Fibroblast of the aortic adventitia (primary cell): ENCODE results near the gene DOCK1. TPM values are rescaled to one million over a fixed set of nuclear protein-coding genes. Genes with fewer than 3 reads are reported as not detected.

Experiments
- DNase-seq: peaks from one replicate; pipeline ENCODE4 v3.0.0-alpha.2; 2010; ENCODE audit warnings: low read depth
- H3K4me3 ChIP-seq: 2 replicates; pipeline ENCODE4 v1.5.1; 2011; ENCODE audit warnings: low read depth, mild to moderate bottlenecking, control low read depth, low read length, moderate library complexity
- CTCF ChIP-seq: IDR thresholded peaks from 2 replicates; pipeline ENCODE4 v1.5.1; 2011; ENCODE audit warnings: mild to moderate bottlenecking, low read length, control low read depth, inconsistent platforms; ENCODE audit not compliant: insufficient read depth
- total RNA-seq: library from RNA; depleted of rRNA; stranded (reverse); fragments of >200 nt; gene quantifications from 2 replicates; pipeline ENCODE4 v1.2.3, GENCODE V29; 2012; ENCODE audit warnings: low replicate concordance

Gene DOCK1
- total RNA-seq, 1 donor = 75.2 TPM

- no peak for TF ChIP-seq CTCF
- no peak overlapping the region for H3K4me3 ChIP-seq
Measured at GRCh38 chr10:127145173-127145572, 239.9 kb downstream of the DOCK1 start.

GRCh38 chr10:127146661-127147060 is 241.4 kb downstream of the DOCK1 start:
- no peak for TF ChIP-seq CTCF
- H3K4me3 ChIP-seq = no peak overlapping the region
- no peak for DNase-seq

More at GRCh38 chr10:127145173-127145572, 239.9 kb downstream of the DOCK1 start:
- DNase-seq = peak; percentile 55

- no peak for TF ChIP-seq CTCF
- H3K4me3 ChIP-seq = peak overlapping the region; percentile 0
- peak; percentile 86 for DNase-seq
Measured at GRCh38 chr10:127148066-127148932, 243.1 kb downstream of the DOCK1 start.

- peak; percentile 79 for DNase-seq
- H3K4me3 ChIP-seq = peak overlapping the region; percentile 16
- TF ChIP-seq CTCF = no peak
Measured at GRCh38 chr10:127148933-127149220, 243.6 kb downstream of the DOCK1 start.

- no peak overlapping the region for H3K4me3 ChIP-seq
- DNase-seq = peak; percentile 26
- TF ChIP-seq CTCF = no peak
Measured at GRCh38 chr10:127149501-127150081, 244.4 kb downstream of the DOCK1 start.

- H3K4me3 ChIP-seq = no peak overlapping the region
- DNase-seq = peak; percentile 35
- TF ChIP-seq CTCF = peak; percentile 10
Measured at GRCh38 chr10:127150136-127150535, 244.9 kb downstream of the DOCK1 start.
